ENCODE data around the gene LXN.

DNA sequence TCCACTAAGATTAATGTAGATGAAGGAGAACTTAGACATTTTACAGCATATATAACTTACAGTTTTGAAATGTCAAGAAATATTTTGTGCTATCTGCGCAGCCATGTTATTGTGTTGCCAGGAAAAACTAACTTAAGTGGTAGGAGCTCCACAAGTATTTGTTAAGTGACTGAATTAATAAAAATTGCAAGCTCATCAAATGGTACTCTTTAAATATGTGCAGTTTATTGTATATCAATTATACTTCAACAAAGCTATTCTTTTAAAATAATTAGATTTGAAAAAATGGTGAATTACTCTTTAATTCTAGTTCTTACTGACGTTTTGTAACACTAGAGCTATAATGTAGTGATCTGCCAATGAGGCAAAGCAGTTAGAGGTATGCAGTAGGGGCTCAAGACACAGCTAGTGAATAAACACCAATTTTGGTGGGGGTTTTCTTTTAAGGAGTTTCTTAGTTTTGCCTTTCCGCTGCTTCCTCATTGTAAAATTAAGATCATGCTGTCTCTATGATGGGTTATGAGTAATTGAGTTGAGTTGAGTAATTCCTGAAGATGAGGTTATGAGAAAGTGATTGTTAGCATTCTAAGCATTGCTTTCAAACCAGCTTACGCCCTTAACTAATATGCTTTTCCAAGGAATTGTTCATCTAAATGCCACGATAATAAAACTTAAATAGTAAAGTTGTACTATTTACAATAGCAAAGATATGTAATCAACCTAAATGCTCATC lies 10.9 kb upstream of the LXN start:
- TF ChIP-seq, protein P1, sequence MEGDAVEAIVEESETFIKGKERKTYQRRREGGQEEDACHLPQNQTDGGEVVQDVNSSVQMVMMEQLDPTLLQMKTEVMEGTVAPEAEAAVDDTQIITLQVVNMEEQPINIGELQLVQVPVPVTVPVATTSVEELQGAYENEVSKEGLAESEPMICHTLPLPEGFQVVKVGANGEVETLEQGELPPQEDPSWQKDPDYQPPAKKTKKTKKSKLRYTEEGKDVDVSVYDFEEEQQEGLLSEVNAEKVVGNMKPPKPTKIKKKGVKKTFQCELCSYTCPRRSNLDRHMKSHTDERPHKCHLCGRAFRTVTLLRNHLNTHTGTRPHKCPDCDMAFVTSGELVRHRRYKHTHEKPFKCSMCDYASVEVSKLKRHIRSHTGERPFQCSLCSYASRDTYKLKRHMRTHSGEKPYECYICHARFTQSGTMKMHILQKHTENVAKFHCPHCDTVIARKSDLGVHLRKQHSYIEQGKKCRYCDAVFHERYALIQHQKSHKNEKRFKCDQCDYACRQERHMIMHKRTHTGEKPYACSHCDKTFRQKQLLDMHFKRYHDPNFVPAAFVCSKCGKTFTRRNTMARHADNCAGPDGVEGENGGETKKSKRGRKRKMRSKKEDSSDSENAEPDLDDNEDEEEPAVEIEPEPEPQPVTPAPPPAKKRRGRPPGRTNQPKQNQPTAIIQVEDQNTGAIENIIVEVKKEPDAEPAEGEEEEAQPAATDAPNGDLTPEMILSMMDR (IDR thresholded peaks at IDR 0.05): no peak
- no peak for TF ChIP-seq POLR2A (IDR thresholded peaks at IDR 0.05)
